ENCODE results near the gene PBX3. TPM values are rescaled to one million over a fixed set of nuclear protein-coding genes. Genes with fewer than 3 reads are reported as not detected.

The PBX3 gene
- total and polyA plus RNA-seq, 2 of the 13 experiments (the other 11 are each of a cell fraction or from before 2014, with no cell fraction given): 6.0 to 11.2 TPM

- Histone ChIP-seq H3K4me3 (replicated peaks in 1 of 3; ENCODE audit: insufficient read depth in 1 of 3, low read depth in 2 of 3, low read length in 3 of 3) (no peak overlapping the region), H3K4me2 (ENCODE audit: low read depth, low read length) (no peak overlapping the region), H2AFZ (ENCODE audit: low read length) (no peak overlapping the region), H3K36me3 (replicated peaks in 1 of 2; ENCODE audit: control insufficient read depth in 1 of 2, insufficient read depth in 2 of 2, low read length in 2 of 2) (no peaks in the 10 kb centered on the region), H3K4me1 (ENCODE audit: insufficient read depth, low read length) (no peaks in the 10 kb centered on the region), H3K9me3 (ENCODE audit: low read length) (0 out of 2 replicates have a peak, but pooled peaks cover under 1% of the 10 kb centered on the region), H3K79me2 (ENCODE audit: insufficient read depth, low read length) (no peaks in the 10 kb centered on the region), H4K20me1 (ENCODE audit: insufficient read depth, low read length) (no peaks in the 10 kb centered on the region), H3K27ac (ENCODE audit: extremely low read length, insufficient read depth, low read length) (no peak overlapping the region), H3K9ac (ENCODE audit: insufficient read depth, low read depth, low read length) (no peak overlapping the region), H3K27me3 (ENCODE audit: control insufficient read depth in 1 of 2, insufficient read depth in 2 of 2, low read length in 2 of 2) (no peaks in the 10 kb centered on the region)
- TF ChIP-seq FOXA3 (CRISPR knock-in tag; IDR thresholded peaks at IDR 0.05): no peak
- TF ChIP-seq NBN (conservative IDR thresholded peaks at IDR 0.05): no peak
- no peak for FAIRE-seq
- in situ Hi-C loops (cut with HindIII; ENCODE audit: extremely low pct_ligation_motif_present, low pct_unique_long_range_greater_than_20kb): no loop called here
- intact Hi-C loops (cut with micrococcal nuclease; ENCODE audit: unreplicated experiment): no loop called here
- POLR2A ChIA-PET: no interaction called here
- no peak for DNase-seq (ENCODE audit: low spot score)
- no TSS peak for BruUV-seq (replicated peaks)
- WGBS (ENCODE audit: low lambda C conversion rate): 51% methylated on average over 8 of the region's 10 CpGs
- no peak for ATAC-seq
- CTCF ChIA-PET (ENCODE audit: low intra/inter-chr PET ratio, low total read pairs): no interaction called here
These were observed 226.4 kb downstream of the PBX3 start for GRCh38 chr9:125973547-125973946.

- Histone ChIP-seq H3K79me2 (ENCODE audit: insufficient read depth, low read length) (no peaks in the 10 kb centered on the region), H4K20me1 (ENCODE audit: insufficient read depth, low read length) (no peaks in the 10 kb centered on the region), H3K36me3 (replicated peaks in 1 of 2; ENCODE audit: control insufficient read depth in 1 of 2, insufficient read depth in 2 of 2, low read length in 2 of 2) (no peaks in the 10 kb centered on the region), H3K27ac (ENCODE audit: extremely low read length, insufficient read depth, low read length) (no peak overlapping the region), H3K9ac (ENCODE audit: insufficient read depth, low read depth, low read length) (no peak overlapping the region), H3K9me3 (ENCODE audit: low read length) (peaks cover 10% of the 10 kb centered on the region), H3K27me3 (ENCODE audit: control insufficient read depth in 1 of 2, insufficient read depth in 2 of 2, low read length in 2 of 2) (no peaks in the 10 kb centered on the region), H2AFZ (ENCODE audit: low read length) (no peak overlapping the region), H3K4me1 (ENCODE audit: insufficient read depth, low read length) (no peaks in the 10 kb centered on the region), H3K4me3 (replicated peaks in 1 of 3; ENCODE audit: insufficient read depth in 1 of 3, low read depth in 2 of 3, low read length in 3 of 3) (no peak overlapping the region), H3K4me2 (ENCODE audit: low read depth, low read length) (no peak overlapping the region)
- ATAC-seq (no peak), DNase-seq (ENCODE audit: low spot score) (no peak), FAIRE-seq (no peak)
- intact Hi-C loops (cut with micrococcal nuclease; ENCODE audit: unreplicated experiment) (no loop called here), in situ Hi-C loops (cut with HindIII; ENCODE audit: extremely low pct_ligation_motif_present, low pct_unique_long_range_greater_than_20kb) (no loop called here)
- POLR2A ChIA-PET: no interaction called here
- WGBS (ENCODE audit: low lambda C conversion rate): 50% methylated on average over 2 of the region's 4 CpGs
- TF ChIP-seq STAG1 (CRISPR knock-in tag; IDR thresholded peaks at IDR 0.05): no peak
- TF ChIP-seq ZNF513 (CRISPR knock-in tag; conservative IDR thresholded peaks at IDR 0.05): no peak
- no peak for TF ChIP-seq RFX3 (CRISPR knock-in tag; IDR thresholded peaks at IDR 0.05)
- TF ChIP-seq ZKSCAN1 (IDR thresholded peaks at IDR 0.05; ENCODE audit: low read length): no peak
- TF ChIP-seq MIXL1 (CRISPR knock-in tag; IDR thresholded peaks at IDR 0.05): no peak
- TF ChIP-seq MXI1 (IDR thresholded peaks at IDR 0.05; ENCODE audit: borderline replicate concordance, low read depth, low read length): no peak
- TF ChIP-seq PTBP1 (IDR thresholded peaks at IDR 0.05; ENCODE audit: low read depth, low read length, poor library complexity, severe bottlenecking): no peak
- TF ChIP-seq RARG (CRISPR knock-in tag; IDR thresholded peaks at IDR 0.05; ENCODE audit: low read depth): no peak
- no peak for TF ChIP-seq SP5 (CRISPR knock-in tag; IDR thresholded peaks at IDR 0.05; ENCODE audit: borderline replicate concordance, low read depth)
- no peak for TF ChIP-seq PITX1 (CRISPR knock-in tag; IDR thresholded peaks at IDR 0.05)
- no peak for TF ChIP-seq KMT2A (CRISPR knock-in tag; IDR thresholded peaks at IDR 0.05)
- no peak for TF ChIP-seq USF2 (IDR thresholded peaks at IDR 0.05; ENCODE audit: low read depth, low read length)
- TF ChIP-seq USF2 (CRISPR knock-in tag; IDR thresholded peaks at IDR 0.05; ENCODE audit: borderline replicate concordance): no peak
- TF ChIP-seq FLYWCH1 (CRISPR knock-in tag; IDR thresholded peaks at IDR 0.05): no peak
- TF ChIP-seq ZNF207 (IDR thresholded peaks at IDR 0.05; ENCODE audit: borderline replicate concordance): no peak
- no peak for TF ChIP-seq ZBTB38 (CRISPR knock-in tag; IDR thresholded peaks at IDR 0.05)
- no TSS peak for BruUV-seq (replicated peaks)
- CTCF ChIA-PET (ENCODE audit: low intra/inter-chr PET ratio, low total read pairs): no interaction called here
These were observed 227.5 kb downstream of the PBX3 start for GRCh38 chr9:125974705-125975104.

Measured in HepG2 (cell line).